Common myeloid progenitor, CD34-positive (primary cell): ENCODE results near the gene BRK1.
"Not testable (repeated sequence)": the region's sequence is repeated elsewhere in the genome, so short reads cannot be mapped to it uniquely, and the experiment has no call there.

ENCODE experiments used
- CTCF ChIA-PET: fragments of 350-600 bp; sonication (Branson Sonifier 250); formaldehyde crosslinking; loops from one replicate; lab custom pipeline; 2021; ENCODE audit warnings: antibody characterized with exemption; lab: Charles Lee
- POLR2A ChIA-PET: fragments of 350-600 bp; sonication (Branson Sonifier 250); formaldehyde crosslinking; loops from one replicate; lab custom pipeline; 2021; ENCODE audit warnings: antibody characterized with exemption; lab: Charles Lee
- DNase-seq, 3 donors: peaks; one replicate each; pipeline versions ENCODE4 v3.0.0 to v3.0.0-alpha.2; 2013
- H3K27ac ChIP-seq, 2 experiments: 1 replicate in 1 of 2; 2 replicates in 1 of 2; pipeline ENCODE4 v1.7.0; 2013; ENCODE audit warnings: inconsistent platforms in 2 of 2, low read length in 2 of 2, mild to moderate bottlenecking in 2 of 2, low read depth in 1 of 2, moderate library complexity in 1 of 2; ENCODE audit not compliant: severe bottlenecking in 2 of 2, insufficient read depth in 1 of 2, poor library complexity in 1 of 2
- H3K27me3 ChIP-seq, 5 experiments: replicated peaks in 2 of 5; 1 replicate in 3 of 5; 2 replicates in 2 of 5; pipeline versions ENCODE4 v1.6.1 to v1.7.0; 2013; ENCODE audit warnings: low read length in 4 of 5, mild to moderate bottlenecking in 2 of 5, moderate library complexity in 2 of 5, inconsistent platforms in 1 of 5; ENCODE audit not compliant: insufficient read depth in 5 of 5, control insufficient read depth in 4 of 5
- H3K36me3 ChIP-seq, 4 experiments: 1 replicate in 2 of 4; 2 replicates in 2 of 4; pipeline versions ENCODE4 v1.6.1 to v1.7.0; 2013; ENCODE audit warnings: low read length in 3 of 4, control low read depth in 1 of 4, mild to moderate bottlenecking in 1 of 4; ENCODE audit not compliant: control insufficient read depth in 4 of 4, insufficient read depth in 4 of 4
- H3K4me1 ChIP-seq, 4 experiments: 1 replicate in 3 of 4; 2 replicates in 1 of 4; pipeline versions ENCODE4 v1.6.1 to v1.7.1; 2013; ENCODE audit warnings: low read length in 3 of 4, mild to moderate bottlenecking in 3 of 4, control low read depth in 1 of 4, inconsistent platforms in 1 of 4, moderate library complexity in 1 of 4; ENCODE audit not compliant: control insufficient read depth in 4 of 4, insufficient read depth in 4 of 4; ENCODE audit errors: control extremely low read depth in 1 of 4
- H3K4me3 ChIP-seq, 7 experiments: 1 replicate in 4 of 7; 2 replicates in 3 of 7; pipeline versions ENCODE4 v1.5.1 to v1.7.0; 2013; ENCODE audit warnings: mild to moderate bottlenecking in 7 of 7, low read length in 6 of 7, moderate library complexity in 6 of 7, inconsistent platforms in 2 of 7, low read depth in 2 of 7, control low read depth in 1 of 7; ENCODE audit not compliant: insufficient read depth in 4 of 7, control insufficient read depth in 1 of 7; ENCODE audit errors: extremely low read depth in 1 of 7
- H3K9me3 ChIP-seq, 5 experiments: 1 replicate in 4 of 5; 2 replicates in 1 of 5; pipeline versions ENCODE4 v1.6.1 to v1.7.1; 2013; ENCODE audit warnings: low read length in 4 of 5, mild to moderate bottlenecking in 2 of 5, inconsistent platforms in 1 of 5, low read depth in 1 of 5, moderate library complexity in 1 of 5; ENCODE audit not compliant: control insufficient read depth in 4 of 5, insufficient read depth in 2 of 5; ENCODE audit errors: control extremely low read depth in 1 of 5
- WGBS: methylation state at CpG from one replicate; pipeline ENCODE4 v1.1.5; 2013; ENCODE audit not compliant: insufficient coverage; 5-methylcytosine and 5-hydroxymethylcytosine counted together

Gene BRK1

DNA sequence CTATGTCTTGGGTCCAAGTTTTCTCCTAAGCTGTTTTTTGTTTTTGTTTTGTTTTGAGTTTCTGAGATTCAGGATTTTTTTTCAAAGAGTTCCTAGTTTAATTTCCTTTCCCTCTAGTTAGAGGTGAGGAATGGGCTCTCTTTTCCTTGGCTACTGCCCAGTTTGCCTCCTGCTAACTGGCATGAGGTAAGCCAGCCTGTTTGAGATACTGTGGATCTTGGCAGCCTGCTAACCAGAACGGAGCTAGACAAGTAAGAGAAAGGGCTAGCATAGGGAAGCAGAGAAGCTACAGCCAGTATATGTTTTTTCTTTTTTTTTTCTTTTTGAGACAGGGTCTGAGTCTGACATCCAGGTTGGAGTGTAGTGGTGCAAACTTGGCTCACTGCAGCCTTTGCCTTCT is 24.7 kb upstream of the BRK1 start:
- H3K9me3 ChIP-seq, H3K4me3 ChIP-seq, DNase-seq, H3K27ac ChIP-seq, H3K4me1 ChIP-seq, POLR2A ChIA-PET, H3K27me3 ChIP-seq: not testable (repeated sequence)
- peaks cover 20 to 81% (median 39%) of the 10 kb centered on the region in 4 experiments for H3K36me3 ChIP-seq
- no CpG with 5 or more reads among the region's 1 CpG for WGBS
- CTCF ChIA-PET, result interaction anchor here (1.0 kb wide), 1 partner anchor 199 kb away, joined by 3 read pairs; no protein-coding TSS in a partner anchor

DNA sequence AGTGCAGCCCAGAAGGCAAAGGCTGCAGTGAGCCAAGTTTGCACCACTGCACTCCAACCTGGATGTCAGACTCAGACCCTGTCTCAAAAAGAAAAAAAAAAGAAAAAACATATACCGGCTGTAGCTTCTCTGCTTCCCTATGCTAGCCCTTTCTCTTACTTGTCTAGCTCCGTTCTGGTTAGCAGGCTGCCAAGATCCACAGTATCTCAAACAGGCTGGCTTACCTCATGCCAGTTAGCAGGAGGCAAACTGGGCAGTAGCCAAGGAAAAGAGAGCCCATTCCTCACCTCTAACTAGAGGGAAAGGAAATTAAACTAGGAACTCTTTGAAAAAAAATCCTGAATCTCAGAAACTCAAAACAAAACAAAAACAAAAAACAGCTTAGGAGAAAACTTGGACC is 24.1 kb upstream of the BRK1 start:
- H3K27ac ChIP-seq, H3K27me3 ChIP-seq, H3K4me3 ChIP-seq, POLR2A ChIA-PET, DNase-seq, H3K4me1 ChIP-seq, H3K9me3 ChIP-seq: not testable (repeated sequence)
- WGBS, result no CpG with 5 or more reads among the region's 2 CpGs
- CTCF ChIA-PET, result interaction anchor here (1.0 kb wide), 1 partner anchor 199 kb away, joined by 3 read pairs; no protein-coding TSS in a partner anchor
- H3K36me3 ChIP-seq, result peaks cover 15 to 81% (median 36%) of the 10 kb centered on the region in 4 experiments

DNA sequence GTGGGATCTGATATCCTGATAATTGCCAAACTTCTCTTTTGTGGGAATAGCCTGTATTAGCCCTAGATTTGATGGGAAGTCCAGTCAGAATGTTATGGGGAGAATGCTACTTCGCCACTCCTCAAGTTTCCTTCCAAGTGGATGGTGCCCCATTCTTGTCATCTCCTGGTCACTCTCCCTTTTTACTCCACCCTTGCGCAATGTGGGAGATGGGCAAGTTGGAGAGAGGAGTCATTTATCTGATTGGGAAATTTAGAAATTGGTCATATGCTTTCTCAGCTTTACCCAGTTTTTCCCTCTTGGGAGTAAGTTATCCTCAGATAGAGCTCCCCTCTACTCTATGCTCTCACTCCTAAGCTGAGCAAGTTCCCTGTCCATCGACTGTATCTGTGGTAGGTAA is 21.8 kb upstream of the BRK1 start:
- ChIA-PET POLR2A (no interaction called here), CTCF (no interaction called here)
- WGBS, result no CpG with 5 or more reads among the region's 3 CpGs
- Histone ChIP-seq H3K4me3 (no peak overlapping the region), H3K27me3 (no peaks in the 10 kb centered on the region), H3K9me3 (no peaks in the 10 kb centered on the region), H3K4me1 (no peaks in the 10 kb centered on the region), H3K27ac (no peak overlapping the region), H3K36me3 (peaks cover 10 to 70% (median 26%) of the 10 kb centered on the region in 4 experiments)
- DNase-seq, result no peak

DNA sequence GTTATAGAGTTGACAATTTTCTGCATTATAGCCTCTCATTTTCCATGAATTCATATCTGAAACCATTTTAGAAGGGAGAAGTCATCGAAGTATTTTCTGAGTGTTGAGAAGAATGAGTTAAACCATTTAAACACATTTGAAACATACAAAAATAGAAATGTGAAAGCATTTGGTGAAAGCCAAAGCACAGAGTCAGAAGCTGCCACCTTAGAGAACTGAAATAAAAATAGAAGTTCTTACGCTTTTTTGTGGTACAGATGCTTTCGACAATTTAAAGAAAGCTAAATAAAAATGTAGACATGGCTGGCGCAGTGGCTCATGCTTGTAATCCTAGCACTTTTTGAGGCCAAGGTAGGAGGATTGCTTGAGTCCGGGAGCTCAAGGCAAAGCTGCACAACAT is 16.4 kb upstream of the BRK1 start:
- H3K4me1 ChIP-seq, result no peaks in the 10 kb centered on the region
- ChIA-PET CTCF (interaction anchor here (1.8 kb wide), 1 partner anchor 11 kb away, joined by 7 read pairs; no protein-coding TSS in a partner anchor), POLR2A (interaction anchor here (0.6 kb wide), 1 partner anchor 56 kb away, joined by 3 read pairs; no protein-coding TSS in a partner anchor)
- no peak for DNase-seq
- no peak overlapping the region for H3K27ac ChIP-seq
- no peak overlapping the region for H3K4me3 ChIP-seq
- H3K27me3 ChIP-seq, result no peaks in the 10 kb centered on the region
- 100% methylated on average over 2 of the region's 5 CpGs for WGBS
- no peaks in the 10 kb centered on the region for H3K9me3 ChIP-seq
- peaks cover 0 to 51% (median 10%) of the 10 kb centered on the region in 4 experiments for H3K36me3 ChIP-seq

DNA sequence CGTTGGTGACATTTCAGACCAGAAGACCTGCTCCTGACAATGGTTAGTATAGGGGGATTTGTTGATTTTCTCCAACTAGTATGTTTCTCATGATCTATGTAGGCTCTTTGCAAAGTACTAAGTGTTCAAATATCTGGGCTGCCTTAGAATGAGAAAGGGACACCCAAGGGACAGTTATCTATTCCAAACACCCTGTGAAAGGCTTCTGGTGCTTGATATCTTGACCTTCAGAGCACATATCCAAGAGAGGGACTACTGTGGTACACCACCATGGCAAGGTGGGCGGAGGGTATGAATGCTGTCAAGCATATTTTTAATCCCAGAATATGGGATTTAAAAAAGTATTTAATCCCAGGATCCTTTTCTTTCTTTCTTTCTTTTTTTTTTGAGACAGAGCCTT is 8.6 kb upstream of the BRK1 start:
- Histone ChIP-seq H3K4me3 (no peak overlapping the region), H3K36me3 (no peaks in the 10 kb centered on the region), H3K27me3 (no peaks in the 10 kb centered on the region), H3K27ac (no peak overlapping the region), H3K4me1 (no peaks in the 10 kb centered on the region), H3K9me3 (no peaks in the 10 kb centered on the region)
- no peak for DNase-seq
- POLR2A ChIA-PET, result no interaction called here
- CTCF ChIA-PET, result interaction anchor here (0.7 kb wide), 1 partner anchor 87 kb away, joined by 3 read pairs; no protein-coding TSS in a partner anchor
- WGBS, result 78% methylated on average over 1 of the region's 2 CpGs

DNA sequence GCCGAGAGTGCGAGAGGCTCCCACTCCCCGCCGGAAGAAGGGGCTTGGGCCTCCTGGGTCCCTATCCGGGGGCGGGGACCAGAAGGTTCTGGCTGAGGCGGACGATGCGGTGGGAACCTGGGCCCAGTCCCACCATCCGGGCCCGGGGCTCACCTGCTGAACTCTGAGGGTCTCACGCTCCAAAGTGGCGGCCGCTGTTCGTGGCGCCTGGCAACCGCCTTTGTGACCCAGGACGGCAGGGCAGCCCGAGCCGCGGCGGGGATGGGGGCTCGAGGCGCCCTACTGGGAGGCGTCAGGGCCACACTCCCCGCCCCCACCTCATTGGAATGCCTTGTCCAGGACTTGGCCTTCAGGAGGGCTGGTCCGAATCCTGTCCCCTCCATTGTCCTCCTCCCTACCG is 7.4 kb upstream of the BRK1 start, which contains the start of gene FANCD2OS:
FANCD2OS (minus strand) TSS at position 165 of the 400 bp plus-strand sequence. CDS start 3,481 bp downstream, outside the sequence.
- Histone ChIP-seq H3K27me3 (no peaks in the 10 kb centered on the region), H3K27ac (no peak within 1 kb of the TSS), H3K4me1 (no peaks in the 10 kb centered on the region), H3K4me3 (no peak within 1 kb of the TSS), H3K9me3 (no peaks in the 10 kb centered on the region), H3K36me3 (no peaks in the 10 kb centered on the region)
- POLR2A ChIA-PET, result no interaction called here
- 88% methylated on average over 27 of the region's 28 CpGs for WGBS
- no peak for DNase-seq
- CTCF ChIA-PET, result no interaction called here

DNA sequence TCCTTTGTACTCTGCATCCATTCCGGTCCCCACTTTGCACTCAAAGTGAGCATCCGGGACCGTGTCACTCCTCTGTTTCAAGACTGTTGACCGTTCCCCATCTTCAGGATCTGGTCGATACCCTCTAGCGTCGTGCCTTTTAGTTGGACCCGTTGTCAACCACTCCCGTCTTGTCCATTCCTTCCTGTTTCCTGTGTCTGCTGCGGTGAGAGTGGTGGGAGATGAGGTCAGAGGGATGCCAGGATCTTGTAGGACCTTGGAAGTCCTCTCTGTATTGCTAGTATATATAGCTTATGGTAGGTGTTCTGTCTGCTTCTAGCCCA is 624 bp downstream of the BRK1 start:
- H3K4me3 ChIP-seq, result peak overlapping the region; percentile 77 to 93 (median 84)
- CTCF ChIA-PET, result interaction anchor here (0.9 to 1.4 kb wide), 5 partner anchors 16 to 126 kb away, joined by 3 to 4 read pairs (median 3); no protein-coding TSS in a partner anchor
- POLR2A ChIA-PET, result no interaction called here
- 0% methylated on average over 9 of the region's 10 CpGs for WGBS
- no peaks in the 10 kb centered on the region for H3K27me3 ChIP-seq
- DNase-seq, result no peak
- peak overlapping the region; percentile 9 to 79 for H3K27ac ChIP-seq
- H3K4me1 ChIP-seq, result peaks cover 8 to 17% (median 12%) of the 10 kb centered on the region in 4 experiments
- no peaks in the 10 kb centered on the region for H3K9me3 ChIP-seq
- peaks cover 6 to 16% (median 9%) of the 10 kb centered on the region in 4 experiments for H3K36me3 ChIP-seq
